ENCODE data around the gene TNFSF13B.

The TNFSF13B gene

GRCh38 chr13:108269601-108270328, at the start of gene TNFSF13B:
Gene TNFSF13B, plus strand, starts transcription at chr13:108269718. Its CDS starts 178 bp downstream, at chr13:108269896.
- no peaks in the 10 kb centered on the region for H3K9me3 ChIP-seq (ENCODE audit: control insufficient read depth in 1 of 2, low read length in 2 of 2)
- no peaks in the 10 kb centered on the region for H3K36me3 ChIP-seq (ENCODE audit: control insufficient read depth in 1 of 2, insufficient read depth in 2 of 2, low read length in 2 of 2)
- peaks cover 3 to 9% of the 10 kb centered on the region in 2 donors for H3K4me1 ChIP-seq (ENCODE audit: control insufficient read depth in 1 of 2, insufficient read depth in 2 of 2, low read length in 2 of 2)
- H3K4me3 ChIP-seq (ENCODE audit: low read depth in 1 of 2, low read length in 2 of 2): peak within 1 kb of the TSS; percentile 70 to 75
- no peaks in the 10 kb centered on the region for H3K27me3 ChIP-seq (ENCODE audit: low read depth, low read length)
- peak within 1 kb of the TSS; percentile 52 for H3K27ac ChIP-seq (ENCODE audit: low read length)

- peaks cover 15 to 54% of the 10 kb centered on the region in 2 donors for H3K4me1 ChIP-seq (ENCODE audit: control insufficient read depth in 1 of 2, insufficient read depth in 2 of 2, low read length in 2 of 2)
- H3K4me3 ChIP-seq (ENCODE audit: low read depth in 1 of 2, low read length in 2 of 2): peak overlapping the region; percentile 86 to 96
- no peaks in the 10 kb centered on the region for H3K36me3 ChIP-seq (ENCODE audit: control insufficient read depth in 1 of 2, insufficient read depth in 2 of 2, low read length in 2 of 2)
- no peaks in the 10 kb centered on the region for H3K9me3 ChIP-seq (ENCODE audit: control insufficient read depth in 1 of 2, low read length in 2 of 2)
- H3K27me3 ChIP-seq (ENCODE audit: low read depth, low read length): no peaks in the 10 kb centered on the region
- no peak overlapping the region for H3K27ac ChIP-seq (ENCODE audit: low read length)
Observed at GRCh38 chr13:108220041-108220440, 49.5 kb upstream of the TNFSF13B start.

GRCh38 chr13:108223687-108224503, 45.6 kb upstream of the TNFSF13B start:
- H3K4me3 ChIP-seq (ENCODE audit: low read depth in 1 of 2, low read length in 2 of 2): no peak overlapping the region
- peaks cover 21 to 36% of the 10 kb centered on the region in 2 donors for H3K4me1 ChIP-seq (ENCODE audit: control insufficient read depth in 1 of 2, insufficient read depth in 2 of 2, low read length in 2 of 2)
- H3K9me3 ChIP-seq (ENCODE audit: control insufficient read depth in 1 of 2, low read length in 2 of 2): no peaks in the 10 kb centered on the region
- H3K27me3 ChIP-seq (ENCODE audit: low read depth, low read length): no peaks in the 10 kb centered on the region
- H3K36me3 ChIP-seq (ENCODE audit: control insufficient read depth in 1 of 2, insufficient read depth in 2 of 2, low read length in 2 of 2): no peaks in the 10 kb centered on the region
- no peak overlapping the region for H3K27ac ChIP-seq (ENCODE audit: low read length)

- no peaks in the 10 kb centered on the region for H3K9me3 ChIP-seq (ENCODE audit: control insufficient read depth in 1 of 2, low read length in 2 of 2)
- no peak overlapping the region for H3K4me3 ChIP-seq (ENCODE audit: low read depth in 1 of 2, low read length in 2 of 2)
- H3K36me3 ChIP-seq (ENCODE audit: control insufficient read depth in 1 of 2, insufficient read depth in 2 of 2, low read length in 2 of 2): peaks cover 5 to 8% of the 10 kb centered on the region in 2 donors
- H3K27ac ChIP-seq (ENCODE audit: low read length): no peak overlapping the region
- H3K4me1 ChIP-seq (ENCODE audit: control insufficient read depth in 1 of 2, insufficient read depth in 2 of 2, low read length in 2 of 2): peaks cover 8 to 21% of the 10 kb centered on the region in 2 donors
- H3K27me3 ChIP-seq (ENCODE audit: low read depth, low read length): no peaks in the 10 kb centered on the region
Observed at GRCh38 chr13:108225440-108225839, 44.1 kb upstream of the TNFSF13B start.

GRCh38 chr13:108226184-108226583, 43.3 kb upstream of the TNFSF13B start:
- Histone ChIP-seq H3K4me1 (ENCODE audit: control insufficient read depth in 1 of 2, insufficient read depth in 2 of 2, low read length in 2 of 2) (peaks cover 6 to 13% of the 10 kb centered on the region in 2 donors), H3K4me3 (ENCODE audit: low read depth in 1 of 2, low read length in 2 of 2) (no peak overlapping the region), H3K36me3 (ENCODE audit: control insufficient read depth in 1 of 2, insufficient read depth in 2 of 2, low read length in 2 of 2) (peaks cover 5 to 8% of the 10 kb centered on the region in 2 donors), H3K27me3 (ENCODE audit: low read depth, low read length) (no peaks in the 10 kb centered on the region), H3K27ac (ENCODE audit: low read length) (no peak overlapping the region), H3K9me3 (ENCODE audit: control insufficient read depth in 1 of 2, low read length in 2 of 2) (no peaks in the 10 kb centered on the region)

GRCh38 chr13:108227651-108228272, 41.8 kb upstream of the TNFSF13B start:
- H3K27ac ChIP-seq (ENCODE audit: low read length): no peak overlapping the region

GRCh38 chr13:108230377-108230776, 39.1 kb upstream of the TNFSF13B start:
- H3K36me3 ChIP-seq (ENCODE audit: control insufficient read depth in 1 of 2, insufficient read depth in 2 of 2, low read length in 2 of 2): peaks cover 5 to 8% of the 10 kb centered on the region in 2 donors
- no peak overlapping the region for H3K4me3 ChIP-seq (ENCODE audit: low read depth in 1 of 2, low read length in 2 of 2)
- no peaks in the 10 kb centered on the region for H3K9me3 ChIP-seq (ENCODE audit: control insufficient read depth in 1 of 2, low read length in 2 of 2)
- peaks cover under 1 to 6% of the 10 kb centered on the region in 2 donors for H3K4me1 ChIP-seq (ENCODE audit: control insufficient read depth in 1 of 2, insufficient read depth in 2 of 2, low read length in 2 of 2)
- no peaks in the 10 kb centered on the region for H3K27me3 ChIP-seq (ENCODE audit: low read depth, low read length)
- H3K27ac ChIP-seq (ENCODE audit: low read length): no peak overlapping the region

More at GRCh38 chr13:108227651-108228272, 41.8 kb upstream of the TNFSF13B start:
- Histone ChIP-seq H3K27me3 (ENCODE audit: low read depth, low read length) (no peaks in the 10 kb centered on the region), H3K36me3 (ENCODE audit: control insufficient read depth in 1 of 2, insufficient read depth in 2 of 2, low read length in 2 of 2) (peaks cover 5 to 8% of the 10 kb centered on the region in 2 donors), H3K4me1 (ENCODE audit: control insufficient read depth in 1 of 2, insufficient read depth in 2 of 2, low read length in 2 of 2) (peaks cover 6 to 12% of the 10 kb centered on the region in 2 donors), H3K4me3 (ENCODE audit: low read depth in 1 of 2, low read length in 2 of 2) (no peak overlapping the region), H3K9me3 (ENCODE audit: control insufficient read depth in 1 of 2, low read length in 2 of 2) (no peaks in the 10 kb centered on the region)

- Histone ChIP-seq H3K36me3 (ENCODE audit: control insufficient read depth in 1 of 2, insufficient read depth in 2 of 2, low read length in 2 of 2) (no peaks in the 10 kb centered on the region), H3K4me1 (ENCODE audit: control insufficient read depth in 1 of 2, insufficient read depth in 2 of 2, low read length in 2 of 2) (no peaks in the 10 kb centered on the region), H3K27ac (ENCODE audit: low read length) (no peak overlapping the region), H3K27me3 (ENCODE audit: low read depth, low read length) (no peaks in the 10 kb centered on the region), H3K4me3 (ENCODE audit: low read depth in 1 of 2, low read length in 2 of 2) (no peak overlapping the region), H3K9me3 (ENCODE audit: control insufficient read depth in 1 of 2, low read length in 2 of 2) (peaks cover 0 to 16% of the 10 kb centered on the region in 2 donors)
Observed at GRCh38 chr13:108249150-108249549, 20.4 kb upstream of the TNFSF13B start.

- Histone ChIP-seq H3K4me3 (ENCODE audit: low read depth in 1 of 2, low read length in 2 of 2) (no peak overlapping the region), H3K9me3 (ENCODE audit: control insufficient read depth in 1 of 2, low read length in 2 of 2) (no peaks in the 10 kb centered on the region), H3K27ac (ENCODE audit: low read length) (no peak overlapping the region), H3K36me3 (ENCODE audit: control insufficient read depth in 1 of 2, insufficient read depth in 2 of 2, low read length in 2 of 2) (no peaks in the 10 kb centered on the region), H3K4me1 (ENCODE audit: control insufficient read depth in 1 of 2, insufficient read depth in 2 of 2, low read length in 2 of 2) (peaks cover 0 to 7% of the 10 kb centered on the region in 2 donors), H3K27me3 (ENCODE audit: low read depth, low read length) (no peaks in the 10 kb centered on the region)
Observed at GRCh38 chr13:108257248-108257647, 12.3 kb upstream of the TNFSF13B start.

- H3K36me3 ChIP-seq (ENCODE audit: control insufficient read depth in 1 of 2, insufficient read depth in 2 of 2, low read length in 2 of 2): no peaks in the 10 kb centered on the region
- no peak overlapping the region for H3K4me3 ChIP-seq (ENCODE audit: low read depth in 1 of 2, low read length in 2 of 2)
- no peaks in the 10 kb centered on the region for H3K9me3 ChIP-seq (ENCODE audit: control insufficient read depth in 1 of 2, low read length in 2 of 2)
- H3K4me1 ChIP-seq (ENCODE audit: control insufficient read depth in 1 of 2, insufficient read depth in 2 of 2, low read length in 2 of 2): peaks cover 0 to 2% of the 10 kb centered on the region in 2 donors
- H3K27ac ChIP-seq (ENCODE audit: low read length): no peak overlapping the region
- H3K27me3 ChIP-seq (ENCODE audit: low read depth, low read length): no peaks in the 10 kb centered on the region
Observed at GRCh38 chr13:108263621-108264355, 5.7 kb upstream of the TNFSF13B start.

Measured in muscle layer of duodenum (tissue), 2 donors.